K562 (cell line): ENCODE data around the gene GALM.

Experiments
- CTCF ChIP-seq, 3 experiments: IDR thresholded peaks in 2 of 3; conservative IDR thresholded peaks in 1 of 3; 2 replicates each; pipeline ENCODE4 v1.5.1; 2011 to 2012; ENCODE audit warnings: low read length in 3 of 3, mild to moderate bottlenecking in 3 of 3, control low read depth in 2 of 3, improper control_type of control experiment in 1 of 3, inconsistent platforms in 1 of 3, low read depth in 1 of 3, mixed read lengths in 1 of 3, moderate library complexity in 1 of 3; ENCODE audit not compliant: insufficient read depth in 2 of 3
- FOS ChIP-seq: IDR thresholded peaks from 3 replicates; pipeline ENCODE4 v1.6.1; 2011; ENCODE audit not compliant: insufficient read length; ENCODE audit errors: extremely low read depth
- HES1 ChIP-seq: fragments of 450-650 bp; IDR thresholded peaks from 2 replicates; pipeline ENCODE4 v1.6.1; 2016; ENCODE audit warnings: low read depth, mild to moderate bottlenecking, moderate library complexity
- HMGXB4 ChIP-seq: sonication (generic); formaldehyde crosslinking; IDR thresholded peaks from 2 replicates; pipeline ENCODE4 v1.8.1; 2023; ENCODE audit warnings: mild to moderate bottlenecking, missing genetic modification reagents
- NFE2 ChIP-seq: IDR thresholded peaks from 2 replicates; pipeline ENCODE4 v1.6.1; 2014; ENCODE audit warnings: antibody characterized with exemption, low read depth
- PHF21A ChIP-seq: fragments of 450-650 bp; IDR thresholded peaks from 2 replicates; pipeline ENCODE4 v1.6.1; 2017; ENCODE audit warnings: low read depth, borderline replicate concordance
- POLR2AphosphoS5 ChIP-seq: IDR thresholded peaks from 2 replicates; pipeline ENCODE4 v1.6.1; 2011; ENCODE audit warnings: mild to moderate bottlenecking, low read depth, low read length, moderate library complexity; ENCODE audit not compliant: control insufficient read depth, insufficient read depth
- RBM25 ChIP-seq: fragments of 200-400 bp; formaldehyde crosslinking; IDR thresholded peaks from 2 replicates; pipeline ENCODE4 v1.6.1; 2018; ENCODE audit warnings: low read length, low read depth, moderate library complexity; ENCODE audit not compliant: severe bottlenecking
- USF2 ChIP-seq: sonication (generic); formaldehyde crosslinking; IDR thresholded peaks from 2 replicates; pipeline ENCODE4 v1.5.0; 2020; ENCODE audit warnings: missing genetic modification reagents
- ZBTB1 ChIP-seq: sonication (generic); formaldehyde crosslinking; IDR thresholded peaks from 2 replicates; pipeline ENCODE4 v1.8.1; 2023; ENCODE audit warnings: missing genetic modification reagents, low read depth, mild to moderate bottlenecking, borderline replicate concordance
- ZNF384 ChIP-seq: IDR thresholded peaks from 2 replicates; pipeline ENCODE4 v1.6.1; 2012; ENCODE audit warnings: low read depth, low read length, improper control_type of control experiment
- TF ChIP-seq, protein P1 (sequence below): sonication (generic); formaldehyde crosslinking; IDR thresholded peaks from 2 replicates; pipeline ENCODE4 v1.8.0; 2022; ENCODE audit warnings: missing genetic modification reagents, mild to moderate bottlenecking, borderline replicate concordance

DNA sequence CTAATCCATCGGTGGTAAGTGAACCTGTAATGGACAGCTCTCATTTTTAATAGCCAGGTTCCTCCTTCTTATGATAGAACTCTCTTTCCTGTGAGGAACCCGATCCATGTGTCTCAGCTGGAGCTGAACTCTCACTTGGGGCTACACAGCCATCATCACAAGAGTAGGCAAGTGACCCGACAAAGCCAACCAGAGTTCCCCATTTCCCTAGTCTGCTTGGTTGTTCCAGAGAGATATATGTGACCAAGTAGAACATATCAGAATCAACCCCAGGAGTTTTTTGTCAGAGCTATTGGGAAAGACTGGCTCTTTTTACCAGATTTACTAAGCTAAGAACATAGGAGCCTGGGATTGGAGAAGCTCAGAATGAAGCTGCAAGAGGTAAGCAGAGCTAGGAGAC is 48.6 kb upstream of the GALM start:
- TF ChIP-seq CTCF (IDR thresholded peaks at IDR 0.05 in 2 of 3, conservative IDR thresholded peaks at IDR 0.05 in 1 of 3; ENCODE audit: insufficient read depth in 2 of 3, low read depth in 1 of 3, low read length in 3 of 3), result no peak
- no peak for TF ChIP-seq HES1
- TF ChIP-seq POLR2AphosphoS5, result no peak
- TF ChIP-seq ZNF384, result no peak
- TF ChIP-seq FOS, result no peak
- TF ChIP-seq NFE2, result no peak
- no peak for TF ChIP-seq ZBTB1 (CRISPR knock-in tag)
- no peak for TF ChIP-seq HMGXB4 (CRISPR knock-in tag)
- TF ChIP-seq, protein P1, sequence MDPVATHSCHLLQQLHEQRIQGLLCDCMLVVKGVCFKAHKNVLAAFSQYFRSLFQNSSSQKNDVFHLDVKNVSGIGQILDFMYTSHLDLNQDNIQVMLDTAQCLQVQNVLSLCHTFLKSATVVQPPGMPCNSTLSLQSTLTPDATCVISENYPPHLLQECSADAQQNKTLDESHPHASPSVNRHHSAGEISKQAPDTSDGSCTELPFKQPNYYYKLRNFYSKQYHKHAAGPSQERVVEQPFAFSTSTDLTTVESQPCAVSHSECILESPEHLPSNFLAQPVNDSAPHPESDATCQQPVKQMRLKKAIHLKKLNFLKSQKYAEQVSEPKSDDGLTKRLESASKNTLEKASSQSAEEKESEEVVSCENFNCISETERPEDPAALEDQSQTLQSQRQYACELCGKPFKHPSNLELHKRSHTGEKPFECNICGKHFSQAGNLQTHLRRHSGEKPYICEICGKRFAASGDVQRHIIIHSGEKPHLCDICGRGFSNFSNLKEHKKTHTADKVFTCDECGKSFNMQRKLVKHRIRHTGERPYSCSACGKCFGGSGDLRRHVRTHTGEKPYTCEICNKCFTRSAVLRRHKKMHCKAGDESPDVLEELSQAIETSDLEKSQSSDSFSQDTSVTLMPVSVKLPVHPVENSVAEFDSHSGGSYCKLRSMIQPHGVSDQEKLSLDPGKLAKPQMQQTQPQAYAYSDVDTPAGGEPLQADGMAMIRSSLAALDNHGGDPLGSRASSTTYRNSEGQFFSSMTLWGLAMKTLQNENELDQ (CRISPR knock-in tag), result no peak
- no peak for TF ChIP-seq USF2
- no peak for TF ChIP-seq PHF21A
- no peak for TF ChIP-seq RBM25
